Hepatocyte (in vitro differentiated cells): ENCODE data around the gene PRSS27. TPM values are rescaled to one million over a fixed set of nuclear protein-coding genes. Genes with fewer than 3 reads are reported as not detected.

Source experiments
- DNase-seq: peaks from one replicate; pipeline ENCODE4 v3.0.0-alpha.2; 2016; ENCODE audit warnings: low spot score
- H2AFZ ChIP-seq: fragments of 200-600 bp; sonication (generic); 2 replicates; pipeline ENCODE4 v1.6.0; 2016; ENCODE audit warnings: antibody characterized with exemption, mild to moderate bottlenecking
- H3K27ac ChIP-seq: fragments of 200-600 bp; sonication (generic); 2 replicates; pipeline ENCODE4 v1.5.1; 2016; ENCODE audit warnings: mild to moderate bottlenecking
- H3K27me3 ChIP-seq: fragments of 200-600 bp; sonication (generic); 2 replicates; pipeline ENCODE4 v1.6.1; 2016
- H3K36me3 ChIP-seq: fragments of 200-600 bp; sonication (generic); replicated peaks from 2 replicates; pipeline ENCODE4 v1.5.1; 2016; ENCODE audit warnings: low read depth; ENCODE audit not compliant: insufficient read depth
- H3K4me1 ChIP-seq: fragments of 200-600 bp; sonication (generic); 2 replicates; pipeline ENCODE4 v1.5.1; 2016; ENCODE audit warnings: mild to moderate bottlenecking, moderate library complexity; ENCODE audit not compliant: insufficient read depth
- H3K4me2 ChIP-seq: fragments of 200-600 bp; sonication (generic); 2 replicates; pipeline ENCODE4 v1.6.0; 2016
- H3K4me3 ChIP-seq: fragments of 200-600 bp; sonication (generic); 2 replicates; pipeline ENCODE4 v1.5.1; 2016; ENCODE audit warnings: mild to moderate bottlenecking
- H3K79me2 ChIP-seq: fragments of 200-600 bp; sonication (generic); 2 replicates; pipeline ENCODE4 v1.6.0; 2017; ENCODE audit warnings: mild to moderate bottlenecking
- H3K9me2 ChIP-seq: fragments of 200-600 bp; sonication (generic); replicated peaks from 2 replicates; pipeline ENCODE4 v1.6.0; 2017; ENCODE audit warnings: mild to moderate bottlenecking; ENCODE audit not compliant: insufficient read depth
- H3K9me3 ChIP-seq: fragments of 200-600 bp; sonication (generic); 2 replicates; pipeline ENCODE4 v1.5.1; 2016; ENCODE audit warnings: low read depth, mild to moderate bottlenecking
- H4K20me1 ChIP-seq: fragments of 200-600 bp; sonication (generic); 2 replicates; pipeline ENCODE4 v1.6.0; 2016; ENCODE audit warnings: mild to moderate bottlenecking; ENCODE audit not compliant: insufficient read depth, poor library complexity, severe bottlenecking
- CTCF ChIP-seq: fragments of 200-600 bp; sonication (generic); IDR thresholded peaks from 2 replicates; pipeline ENCODE4 v1.5.1; 2016; ENCODE audit warnings: antibody characterized with exemption, mild to moderate bottlenecking; ENCODE audit not compliant: poor library complexity
- EZH2 ChIP-seq: fragments of 200-600 bp; sonication (generic); IDR thresholded peaks from 2 replicates; pipeline ENCODE4 v1.6.1; 2016; ENCODE audit warnings: antibody characterized with exemption, mild to moderate bottlenecking, borderline replicate concordance
- EZH2phosphoT487 ChIP-seq: fragments of 200-600 bp; sonication (generic); IDR thresholded peaks from one replicate; pipeline ENCODE4 v1.6.1; 2018; ENCODE audit warnings: antibody characterized with exemption, mild to moderate bottlenecking, low read depth, moderate library complexity; ENCODE audit not compliant: unreplicated experiment, severe bottlenecking
- WGBS: methylation state at CpG from one replicate; pipeline ENCODE4 v1.1.6; 2016; ENCODE audit warnings: low lambda C conversion rate; ENCODE audit errors: missing lambda C conversion rate; 5-methylcytosine and 5-hydroxymethylcytosine counted together
- polyA plus RNA-seq: library from polyadenylated mRNA; unstranded; fragments of >200 nt; fragmentation: Nextera tagmentation; extraction: Ambion mirVana; gene quantifications from 2 replicates; pipeline ENCODE4 v1.2.1, GENCODE V29; 2016
- total RNA-seq: library from RNA; depleted of rRNA; stranded (reverse); fragments of >200 nt; gene quantifications from 2 replicates; pipeline ENCODE4 v1.2.3, GENCODE V29; 2014

Gene PRSS27
- total and polyA plus RNA-seq, 2 experiments from 2014 or later = 1.4 TPM

GRCh38 chr16:2716948-2717347, 3.1 kb downstream of the PRSS27 start:
- no peak overlapping the region for H3K4me2 ChIP-seq
- H3K4me3 ChIP-seq = no peak overlapping the region
- H2AFZ ChIP-seq = no peak overlapping the region
- H3K9me2 ChIP-seq = no peaks in the 10 kb centered on the region
- H3K27ac ChIP-seq = no peak overlapping the region
- no peak for DNase-seq
- H4K20me1 ChIP-seq = no peaks in the 10 kb centered on the region
- no peaks in the 10 kb centered on the region for H3K79me2 ChIP-seq
- H3K27me3 ChIP-seq = no peaks in the 10 kb centered on the region
- H3K9me3 ChIP-seq = no peaks in the 10 kb centered on the region
- peaks cover 4% of the 10 kb centered on the region for H3K4me1 ChIP-seq
- no peaks in the 10 kb centered on the region for H3K36me3 ChIP-seq
- WGBS = 80% methylated on average over 10 of the region's 10 CpGs
- TF ChIP-seq CTCF = no peak
- no peak for TF ChIP-seq EZH2
- TF ChIP-seq EZH2phosphoT487 = no peak

GRCh38 chr16:2715966-2716885, 3.8 kb downstream of the PRSS27 start:
- Histone ChIP-seq H3K4me2 (peak overlapping the region; percentile 70), H3K79me2 (no peaks in the 10 kb centered on the region), H3K4me3 (no peak overlapping the region), H3K4me1 (peaks cover 4% of the 10 kb centered on the region), H3K36me3 (no peaks in the 10 kb centered on the region), H3K9me3 (no peaks in the 10 kb centered on the region), H3K27ac (no peak overlapping the region), H2AFZ (no peak overlapping the region), H4K20me1 (no peaks in the 10 kb centered on the region), H3K9me2 (no peaks in the 10 kb centered on the region), H3K27me3 (no peaks in the 10 kb centered on the region)
- no peak for DNase-seq
- TF ChIP-seq CTCF (no peak), EZH2phosphoT487 (no peak), EZH2 (no peak)
- WGBS = 86% methylated on average over 15 of the region's 17 CpGs

- Histone ChIP-seq H3K27ac (no peak overlapping the region), H3K36me3 (no peaks in the 10 kb centered on the region), H4K20me1 (no peaks in the 10 kb centered on the region), H3K4me1 (peaks cover 4% of the 10 kb centered on the region), H2AFZ (no peak overlapping the region), H3K27me3 (no peaks in the 10 kb centered on the region), H3K4me2 (peak overlapping the region; percentile 70), H3K9me2 (no peaks in the 10 kb centered on the region), H3K9me3 (no peaks in the 10 kb centered on the region), H3K79me2 (no peaks in the 10 kb centered on the region), H3K4me3 (no peak overlapping the region)
- 4% methylated on average over 11 of the region's 33 CpGs for WGBS
- peak; percentile 80 for DNase-seq
- TF ChIP-seq CTCF = no peak
Observed at GRCh38 chr16:2715519-2715918, 4.5 kb downstream of the PRSS27 start.
